Measurements from ENCODE around the gene PIEZO1.
"Not testable (repeated sequence)": the region's sequence is repeated elsewhere in the genome, so short reads cannot be mapped to it uniquely, and the experiment has no call there.

The PIEZO1 gene

DNA sequence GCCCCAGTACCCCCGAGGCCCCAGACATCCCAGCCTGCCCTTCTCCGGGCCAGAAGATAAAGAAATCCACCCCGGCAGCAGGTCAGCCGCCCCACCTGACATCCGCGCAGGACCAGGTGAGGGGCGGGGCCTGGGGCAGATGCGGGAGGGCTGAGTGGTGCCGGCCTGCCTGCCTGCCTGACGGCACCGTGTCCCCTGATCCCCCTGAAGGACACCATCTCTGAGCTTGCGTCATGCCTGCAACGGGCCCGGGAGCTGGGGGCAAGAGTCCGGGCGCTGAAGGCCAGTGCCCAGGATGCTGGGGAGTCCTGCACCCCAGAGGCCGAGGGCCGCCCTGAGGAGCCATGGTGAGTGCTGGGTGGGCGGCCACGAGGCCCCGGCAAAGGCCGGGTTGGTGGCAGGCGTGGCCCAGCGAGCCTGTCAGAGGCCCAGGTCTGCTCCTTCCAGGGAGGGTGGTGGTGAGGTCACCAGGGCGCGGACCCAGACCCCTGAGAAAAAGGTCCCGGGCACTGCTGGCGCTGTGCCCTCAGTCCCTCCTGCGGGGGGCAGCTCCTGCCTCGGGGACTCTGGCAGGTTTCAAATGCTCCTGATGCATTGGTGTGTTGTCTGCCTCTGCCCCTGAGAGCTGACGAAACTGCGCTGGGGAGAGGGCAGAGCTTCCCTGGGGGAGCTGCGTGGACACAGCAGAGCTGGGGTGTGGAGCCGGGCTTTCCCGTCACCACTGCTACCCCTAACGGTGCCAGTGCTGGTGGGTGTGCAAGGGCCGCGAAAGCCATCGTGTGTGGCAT, 19.7 kb upstream of the PIEZO1 start:
- no peak for DNase-seq (ENCODE audit: low read depth in 3 of 3, low spot score in 1 of 3)

DNA sequence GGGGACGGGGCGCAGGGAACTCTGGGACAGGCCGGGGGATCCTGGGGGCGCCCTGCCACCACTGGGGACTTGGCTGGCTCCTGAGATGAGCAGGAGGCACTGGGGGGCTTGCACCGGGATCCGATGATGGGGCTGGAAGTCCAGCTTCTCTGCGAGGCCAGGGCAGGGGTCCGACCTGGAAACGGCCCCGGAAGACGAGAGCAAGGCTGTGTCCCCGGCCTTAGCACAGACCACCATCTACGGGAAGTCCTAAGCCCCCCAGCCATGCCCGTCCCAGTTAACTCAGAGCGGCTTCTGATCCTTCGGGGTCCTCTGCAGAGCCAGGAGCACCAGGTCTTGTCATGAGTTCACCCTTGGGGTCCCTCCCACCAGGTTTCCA, 19.1 kb upstream of the PIEZO1 start:
- DNase-seq (ENCODE audit: low read depth in 3 of 3, low spot score in 1 of 3) = no peak

DNA sequence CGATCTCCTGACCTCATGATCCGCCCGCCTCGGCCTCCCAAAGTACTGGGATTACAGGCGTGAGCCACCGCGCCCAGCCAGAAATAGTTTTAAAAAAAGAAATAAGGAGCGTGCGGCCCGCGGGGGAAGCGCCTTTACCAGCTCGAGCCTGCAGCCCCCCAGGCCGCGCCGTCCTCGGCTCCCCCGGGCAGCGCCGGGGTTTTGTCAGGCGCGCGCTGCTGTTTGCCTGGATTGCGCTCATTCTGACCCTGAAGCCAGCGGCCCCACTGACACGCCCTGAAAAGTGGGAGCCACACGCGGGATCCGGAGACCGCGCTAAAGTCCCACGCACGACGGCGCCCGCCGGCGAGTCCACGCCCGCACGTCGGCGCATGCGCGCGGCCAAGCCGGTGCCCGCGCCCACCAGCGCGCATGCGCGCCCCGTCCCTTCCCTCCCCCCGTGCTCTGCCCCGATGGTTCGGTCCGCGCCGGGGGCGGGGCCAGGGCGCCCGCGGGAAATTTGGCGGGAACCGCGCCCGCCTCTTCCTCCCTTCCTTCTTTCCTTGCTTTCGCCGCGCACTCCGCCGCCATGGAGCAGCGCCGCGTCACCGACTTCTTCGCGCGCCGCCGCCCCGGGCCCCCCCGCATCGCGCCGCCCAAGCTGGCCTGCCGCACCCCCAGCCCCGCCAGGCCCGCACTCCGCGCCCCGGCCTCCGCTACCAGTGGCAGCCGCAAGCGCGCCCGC, 18.4 kb upstream of the PIEZO1 start, which contains the start of gene CDT1:
Gene CDT1, plus strand, starts transcription at position 526 of the 724 bp plus-strand sequence. Its CDS starts 43 bp downstream, at position 569.
- DNase-seq (ENCODE audit: low read depth in 3 of 3, low spot score in 1 of 3) = peak; percentile 55 to 85 (median 80)

DNA sequence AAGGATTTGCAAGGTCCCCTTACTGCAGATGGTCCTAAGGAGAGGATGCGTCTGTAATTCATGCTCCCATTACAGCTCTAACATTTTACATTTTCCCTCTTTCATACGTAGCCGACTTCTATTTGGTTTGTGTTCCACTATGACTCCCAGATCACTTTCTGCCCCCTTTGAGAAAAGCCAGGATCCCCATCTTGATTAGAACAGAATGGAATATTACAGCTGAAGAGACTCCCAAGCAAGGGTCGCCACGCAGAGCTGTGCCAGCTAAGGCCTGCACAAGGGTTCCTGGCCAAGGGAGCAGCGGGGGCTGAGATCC, 15.2 kb upstream of the PIEZO1 start:
- no peak for DNase-seq (ENCODE audit: low read depth in 3 of 3, low spot score in 1 of 3)

DNA sequence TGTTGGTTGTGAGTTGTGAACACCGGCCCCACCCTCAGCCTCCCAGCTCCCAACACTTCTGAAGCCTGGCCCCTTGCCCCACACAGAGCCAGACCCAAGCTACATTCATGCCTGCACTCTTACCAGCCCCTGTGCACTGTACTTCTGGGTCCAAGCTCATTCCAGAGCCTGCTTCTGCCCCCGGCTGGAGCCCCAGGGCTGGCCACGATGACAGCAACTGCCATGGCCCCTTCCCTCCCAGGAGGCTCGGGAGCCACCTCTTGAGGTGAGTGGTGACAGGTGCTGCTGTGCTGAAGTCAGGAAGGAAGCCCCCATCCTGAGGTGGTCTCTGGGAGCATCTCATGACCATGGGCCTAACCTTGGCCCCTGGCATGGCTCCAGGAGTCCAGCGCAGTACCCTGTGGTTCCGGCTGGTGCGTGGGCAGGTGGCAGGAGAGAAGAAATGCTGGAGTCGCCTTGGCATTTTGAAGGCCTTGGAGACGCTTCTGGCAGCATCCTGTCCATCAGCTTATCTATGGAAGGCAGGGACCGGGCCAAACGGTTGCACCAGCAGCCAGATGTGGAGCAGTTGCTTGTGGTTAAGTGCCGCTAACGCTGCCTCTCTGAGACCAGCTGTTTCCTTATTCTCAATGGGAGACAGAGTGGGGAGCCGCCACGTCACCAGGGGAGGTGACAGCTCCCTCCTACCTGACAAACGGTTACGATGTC, 14.7 kb upstream of the PIEZO1 start:
- no peak for DNase-seq (ENCODE audit: low read depth in 3 of 3, low spot score in 1 of 3)

DNA sequence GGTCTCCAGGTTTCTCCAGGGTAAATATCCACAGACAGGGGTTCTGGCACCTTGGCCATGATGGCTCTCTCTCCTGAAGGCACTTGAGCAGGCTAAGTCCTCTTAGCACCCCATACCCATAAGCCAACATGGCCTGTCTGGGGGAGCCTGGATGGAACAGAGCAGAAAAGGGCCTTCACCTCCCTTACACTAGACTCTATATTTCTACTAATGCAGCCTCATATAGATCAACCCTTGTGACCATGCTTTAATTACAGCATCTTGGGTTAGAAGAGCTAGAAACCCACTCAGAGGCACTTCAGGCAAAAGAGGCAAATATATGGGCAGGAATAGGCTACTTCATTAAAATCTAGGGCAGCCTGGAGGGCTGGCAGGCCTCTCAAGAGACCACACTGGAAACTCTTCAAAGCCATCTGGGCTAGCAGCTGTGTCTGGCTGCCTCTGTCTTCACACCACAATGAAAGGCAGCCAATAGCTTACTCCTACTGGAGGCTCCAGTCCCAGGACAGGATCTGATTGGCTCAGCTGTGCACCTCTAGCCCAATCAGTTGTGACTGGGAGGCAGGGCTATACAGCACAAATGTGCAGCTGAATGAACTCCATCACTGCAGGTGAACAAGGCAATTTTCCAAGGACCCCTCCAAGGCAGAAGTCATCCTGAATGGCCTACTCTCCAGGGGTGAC, 13.9 kb upstream of the PIEZO1 start:
- no peak for DNase-seq (ENCODE audit: low read depth in 3 of 3, low spot score in 1 of 3)

DNA sequence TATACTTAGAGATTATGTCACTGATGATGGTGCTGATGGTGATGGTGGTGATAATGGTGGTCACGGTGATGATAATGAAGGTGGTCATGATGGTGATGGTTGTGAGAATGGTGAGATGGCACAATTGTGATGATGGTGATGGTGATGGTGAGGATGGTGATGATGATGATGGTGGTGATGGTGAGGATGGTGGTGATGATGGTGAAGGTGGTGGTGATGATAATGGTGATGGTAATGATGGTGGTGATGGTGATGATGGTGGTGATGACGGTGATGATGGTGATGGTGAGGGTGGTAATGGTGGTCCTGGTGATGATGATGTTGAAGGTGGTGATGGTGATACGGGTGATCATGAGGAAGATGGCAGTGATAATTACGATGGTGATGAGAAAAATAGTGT, 13.1 kb upstream of the PIEZO1 start:
- no peak for DNase-seq (ENCODE audit: low read depth in 3 of 3, low spot score in 1 of 3)

DNA sequence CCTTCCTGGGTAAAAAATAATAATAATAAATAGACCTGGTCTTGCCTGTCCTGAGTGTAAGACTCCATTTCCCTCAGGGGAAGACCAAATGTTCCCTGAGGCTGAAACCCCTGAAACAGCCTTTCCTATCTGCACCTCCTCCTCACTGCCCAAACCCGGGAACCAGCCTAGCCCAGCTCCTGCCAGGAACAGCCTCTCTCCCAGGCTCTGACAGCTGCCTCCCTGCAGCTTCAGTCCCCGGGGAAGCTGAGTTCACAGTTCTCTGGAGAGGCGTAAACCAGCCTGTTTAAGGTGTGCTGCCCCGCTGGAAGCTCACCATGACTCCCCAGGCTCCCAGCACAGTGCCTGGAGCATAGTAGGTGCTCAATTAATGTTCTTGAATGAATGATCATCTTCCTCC, 11.3 kb upstream of the PIEZO1 start:
- no peak for DNase-seq (ENCODE audit: low read depth in 3 of 3, low spot score in 1 of 3)

DNA sequence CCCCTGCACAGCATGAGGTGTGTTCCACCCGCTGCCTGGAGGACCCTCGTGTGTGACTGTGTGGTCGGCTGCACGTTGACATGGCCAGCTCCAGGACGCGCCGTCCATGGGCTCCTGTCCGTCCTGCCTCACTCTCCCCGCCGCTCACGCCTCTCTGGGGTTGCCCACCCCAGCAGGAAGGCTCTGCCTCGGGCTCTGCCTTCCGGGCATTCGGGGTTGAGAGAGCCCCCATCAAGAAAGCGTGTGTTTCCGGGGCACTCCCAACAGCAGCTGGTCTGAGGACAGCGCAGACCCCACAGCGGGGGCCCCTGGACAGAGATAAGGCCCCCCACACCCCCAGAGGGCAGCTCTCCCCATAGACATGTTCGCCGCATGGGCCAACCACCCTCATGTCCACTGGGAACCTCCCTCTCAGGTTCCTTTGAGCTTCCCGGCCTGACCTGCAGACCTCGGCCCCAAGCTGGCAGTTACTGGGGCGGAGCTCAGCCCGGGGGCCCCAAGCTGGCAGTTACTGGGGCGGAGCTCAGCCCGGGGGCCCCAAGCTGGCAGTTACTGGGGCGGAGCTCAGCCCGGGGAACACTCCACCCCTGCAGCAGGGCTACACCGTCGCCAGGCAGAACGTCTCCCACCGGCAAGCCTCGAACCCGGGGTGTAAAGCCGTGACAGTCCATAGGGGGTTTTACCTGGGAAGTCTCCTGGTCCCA, 8.4 kb upstream of the PIEZO1 start:
- no peak for DNase-seq (ENCODE audit: low read depth in 3 of 3, low spot score in 1 of 3)

DNA sequence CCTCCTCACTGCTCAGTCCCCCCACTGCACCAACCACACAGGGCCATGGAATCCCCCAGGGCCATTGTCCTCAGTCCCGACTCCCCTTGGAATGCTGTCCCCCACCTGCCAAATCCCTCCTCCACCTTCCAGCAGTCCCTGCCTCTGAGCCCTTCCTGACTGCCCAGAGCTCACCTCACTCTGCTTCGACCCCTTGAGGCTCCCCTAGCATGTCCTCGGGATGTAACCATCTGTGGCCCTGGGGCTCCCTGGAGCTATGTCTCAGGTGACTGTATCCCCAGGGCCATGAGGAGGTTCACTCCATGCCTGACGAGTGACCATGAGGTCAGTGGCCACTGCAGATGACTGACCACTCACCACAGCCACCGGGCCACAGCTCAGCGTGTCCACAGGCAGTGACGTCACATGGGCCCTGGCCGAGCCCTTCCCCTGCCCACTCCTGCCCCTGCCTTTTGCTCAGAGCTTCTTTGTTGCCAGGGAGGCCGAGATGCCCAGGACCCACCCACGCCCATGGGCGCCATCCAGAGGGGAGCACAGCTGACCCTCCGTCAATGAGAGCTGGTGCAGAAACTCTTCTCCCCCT, 7.7 kb upstream of the PIEZO1 start:
- DNase-seq (ENCODE audit: low read depth in 3 of 3, low spot score in 1 of 3) = no peak

DNA sequence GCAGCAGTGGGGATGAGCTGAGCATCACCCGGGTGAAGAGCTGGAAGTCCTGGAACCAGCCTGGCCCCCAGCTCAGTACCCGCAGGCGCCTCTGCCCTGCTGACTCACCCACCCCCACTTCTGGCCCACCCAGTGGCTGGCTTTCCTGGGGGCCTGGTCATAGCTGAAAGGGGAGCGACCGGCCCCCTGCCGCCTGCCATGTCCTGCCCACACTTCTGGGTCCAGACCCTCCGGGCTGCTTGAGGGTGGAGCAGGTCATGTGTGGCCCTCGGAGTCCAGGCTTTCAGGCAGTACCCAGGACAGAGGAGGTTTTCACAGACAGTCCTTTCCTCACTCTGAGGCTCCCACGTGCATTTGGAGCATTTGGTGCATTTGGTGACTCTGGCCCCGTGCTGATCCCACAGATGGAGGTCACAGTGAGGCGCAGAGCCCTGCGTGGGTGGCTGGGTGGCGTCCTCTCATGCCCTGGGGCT, 7.1 kb upstream of the PIEZO1 start:
- DNase-seq (ENCODE audit: low read depth in 3 of 3, low spot score in 1 of 3) = no peak

DNA sequence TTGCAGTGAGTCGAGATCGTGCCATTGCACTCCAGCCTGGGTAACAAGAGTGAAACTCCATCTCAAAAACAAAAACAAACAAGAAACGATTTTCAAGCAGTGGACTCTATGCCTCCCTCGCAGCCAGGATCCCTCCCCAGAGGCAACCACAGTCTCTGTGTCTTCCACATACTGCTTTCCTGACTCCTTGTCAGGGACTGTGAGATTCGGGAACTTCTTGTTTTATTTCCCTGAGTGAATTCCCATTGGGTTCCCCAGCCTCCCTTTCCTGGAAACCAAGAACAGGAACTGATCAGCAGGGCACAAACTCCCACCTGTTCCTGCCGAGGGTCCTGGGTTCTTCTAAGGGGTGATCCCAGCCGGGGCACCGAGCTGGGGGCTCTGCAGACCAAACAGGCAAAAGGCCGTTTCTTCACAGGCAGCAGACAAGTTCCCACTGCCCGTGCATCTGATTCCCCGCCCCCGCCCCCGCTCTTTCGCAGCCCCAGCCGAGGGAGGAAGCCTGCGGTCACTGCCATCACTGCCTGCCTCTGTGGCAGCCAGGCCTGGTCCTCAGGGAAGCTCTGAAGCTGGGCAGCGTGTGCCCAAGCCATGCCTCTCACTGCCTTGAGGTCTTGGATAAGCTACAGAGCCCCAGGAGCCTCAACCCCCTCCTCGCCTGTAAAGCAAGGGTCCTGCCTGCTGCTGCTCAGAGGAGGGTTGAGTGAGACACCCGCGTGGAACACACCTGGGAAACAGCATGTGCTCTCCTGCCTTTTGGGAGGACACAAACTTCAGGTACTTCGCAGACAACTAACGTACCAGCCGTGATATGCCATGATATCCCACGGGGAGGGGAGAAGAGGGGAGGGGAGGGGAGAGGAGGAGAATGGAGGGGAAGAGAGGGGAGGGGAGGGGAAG, 5.5 kb upstream of the PIEZO1 start:
- DNase-seq (ENCODE audit: low read depth in 3 of 3, low spot score in 1 of 3) = no peak

DNA sequence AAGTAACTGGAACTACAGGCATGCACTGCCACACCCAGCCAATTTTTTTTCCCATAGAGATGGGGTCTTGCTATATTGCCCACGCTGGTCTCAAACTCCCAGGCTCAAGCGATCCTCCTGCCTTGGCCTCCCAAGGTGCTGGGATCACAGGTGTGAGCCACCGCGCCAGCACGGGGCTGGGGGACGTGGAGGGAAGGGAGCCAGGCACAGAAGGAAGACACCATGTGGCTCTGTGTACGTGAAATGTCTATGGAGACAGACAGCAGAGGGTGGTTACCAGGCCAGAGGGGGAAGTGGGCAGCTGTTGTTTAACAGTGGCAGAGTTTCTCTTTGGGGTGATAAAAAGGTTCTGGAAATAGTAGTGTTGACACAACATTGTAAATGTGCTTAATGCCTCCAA, 4.6 kb upstream of the PIEZO1 start:
- no peak for DNase-seq (ENCODE audit: low read depth in 3 of 3, low spot score in 1 of 3)

DNA sequence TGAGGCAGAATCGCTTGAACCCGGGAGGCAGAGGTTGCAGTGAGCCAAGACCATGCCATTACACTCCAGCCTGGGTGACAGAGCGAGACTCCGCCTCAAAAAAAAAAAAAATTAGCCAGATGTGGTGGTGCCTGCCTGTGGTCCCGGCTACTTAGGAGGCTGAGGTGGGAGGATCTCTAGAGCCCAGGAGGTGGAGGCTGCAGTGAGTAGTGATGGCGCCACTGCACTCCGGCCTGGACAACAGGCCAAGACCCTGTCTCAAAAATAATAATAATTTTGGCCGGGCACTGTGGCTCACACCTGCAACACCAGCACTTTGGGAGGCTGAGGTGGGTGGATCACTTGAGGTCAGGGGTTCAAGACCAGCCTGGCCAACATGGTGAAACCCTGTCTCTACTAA, 3.7 kb upstream of the PIEZO1 start:
- DNase-seq (ENCODE audit: low read depth in 3 of 3, low spot score in 1 of 3) = not testable (repeated sequence)

DNA sequence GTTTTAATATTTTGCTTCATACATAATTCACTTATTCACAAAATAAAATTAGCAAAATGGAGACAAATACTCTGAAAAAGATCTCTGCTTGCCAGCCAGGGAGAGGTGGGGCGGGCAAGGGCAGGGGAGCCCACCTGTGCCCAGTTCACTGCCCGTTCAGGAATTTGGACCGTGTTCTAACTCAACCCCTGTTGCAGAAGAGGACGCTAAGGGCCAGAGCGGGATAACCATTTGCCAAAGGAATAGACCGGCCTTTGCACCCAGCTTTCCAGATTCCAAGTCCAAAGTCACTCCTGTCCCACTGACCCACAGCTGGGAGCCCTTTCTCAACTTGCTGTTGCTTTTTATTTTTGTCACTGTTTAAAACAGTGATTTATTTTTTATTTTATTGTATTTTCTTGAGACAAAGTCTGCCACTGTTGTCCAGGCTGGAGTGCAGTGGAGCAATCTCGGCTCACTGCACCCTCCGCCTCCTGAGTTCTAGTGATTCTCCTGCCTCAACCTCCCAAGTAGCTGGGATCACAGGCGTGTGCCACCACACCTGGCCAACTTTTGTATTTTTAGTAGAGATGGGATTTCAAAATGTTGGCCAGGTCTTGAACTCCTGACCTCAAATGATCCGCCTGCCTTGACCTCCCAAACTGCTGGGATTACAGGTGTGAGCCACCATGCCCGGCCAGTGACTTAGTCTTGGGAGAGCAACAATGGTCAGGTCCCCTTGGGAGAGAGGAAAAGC, 2.7 kb upstream of the PIEZO1 start:
- DNase-seq (ENCODE audit: low read depth in 3 of 3, low spot score in 1 of 3) = no peak

DNA sequence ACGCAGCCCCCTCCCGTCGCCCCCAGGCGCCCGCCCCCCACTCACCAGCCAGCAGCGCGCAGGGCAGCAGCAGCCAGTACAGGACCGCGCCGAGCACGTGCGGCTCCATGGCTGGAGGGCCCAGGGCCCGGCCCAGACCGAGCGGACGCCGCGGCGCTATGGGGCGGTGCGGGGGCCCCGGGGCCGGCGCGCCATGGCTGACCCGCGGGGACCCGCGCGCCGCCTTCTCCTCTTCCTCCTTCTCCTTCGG, 239 bp downstream of the PIEZO1 start:
- no peak for DNase-seq (ENCODE audit: low read depth in 3 of 3, low spot score in 1 of 3)

DNA sequence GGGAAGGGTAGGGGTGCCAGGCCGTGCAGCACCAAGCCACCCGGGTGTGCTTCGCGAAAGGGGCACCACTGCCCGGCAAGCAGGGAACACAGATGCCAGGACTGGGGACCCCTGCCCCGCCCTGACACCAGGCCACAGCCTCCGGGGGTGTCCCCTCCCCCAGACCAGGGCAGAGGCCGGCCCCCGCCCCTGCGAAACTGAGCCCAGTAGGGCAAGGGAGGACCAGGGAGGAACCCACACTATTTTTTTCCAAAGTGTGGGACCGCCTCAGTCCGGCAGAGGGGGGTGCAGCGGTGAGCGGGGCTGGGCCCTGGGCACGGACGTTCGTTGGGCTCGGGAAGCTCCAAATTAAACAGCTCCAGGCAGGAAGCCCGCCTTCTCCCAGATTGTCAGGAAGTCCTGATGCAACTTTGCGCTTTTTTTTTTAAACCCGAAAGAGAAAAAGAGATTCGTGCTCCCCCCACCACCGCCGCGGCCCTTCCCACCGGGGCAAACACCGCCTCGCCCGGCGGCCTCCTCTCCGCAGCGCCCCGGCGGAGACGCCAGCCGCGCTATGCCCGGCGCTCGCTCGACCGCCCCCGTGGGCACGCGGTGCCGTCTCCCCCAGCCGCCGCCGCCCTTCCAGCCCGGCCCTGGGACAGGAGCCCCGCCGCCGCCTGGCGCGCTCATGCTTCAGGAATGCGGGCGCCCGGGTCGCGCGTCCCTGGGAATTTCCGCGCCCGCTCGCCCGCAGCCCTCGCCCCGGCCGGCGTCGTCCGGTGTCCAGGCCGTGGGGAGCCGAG, 755 bp downstream of the PIEZO1 start:
- no peak for DNase-seq (ENCODE audit: low read depth in 3 of 3, low spot score in 1 of 3)

DNA sequence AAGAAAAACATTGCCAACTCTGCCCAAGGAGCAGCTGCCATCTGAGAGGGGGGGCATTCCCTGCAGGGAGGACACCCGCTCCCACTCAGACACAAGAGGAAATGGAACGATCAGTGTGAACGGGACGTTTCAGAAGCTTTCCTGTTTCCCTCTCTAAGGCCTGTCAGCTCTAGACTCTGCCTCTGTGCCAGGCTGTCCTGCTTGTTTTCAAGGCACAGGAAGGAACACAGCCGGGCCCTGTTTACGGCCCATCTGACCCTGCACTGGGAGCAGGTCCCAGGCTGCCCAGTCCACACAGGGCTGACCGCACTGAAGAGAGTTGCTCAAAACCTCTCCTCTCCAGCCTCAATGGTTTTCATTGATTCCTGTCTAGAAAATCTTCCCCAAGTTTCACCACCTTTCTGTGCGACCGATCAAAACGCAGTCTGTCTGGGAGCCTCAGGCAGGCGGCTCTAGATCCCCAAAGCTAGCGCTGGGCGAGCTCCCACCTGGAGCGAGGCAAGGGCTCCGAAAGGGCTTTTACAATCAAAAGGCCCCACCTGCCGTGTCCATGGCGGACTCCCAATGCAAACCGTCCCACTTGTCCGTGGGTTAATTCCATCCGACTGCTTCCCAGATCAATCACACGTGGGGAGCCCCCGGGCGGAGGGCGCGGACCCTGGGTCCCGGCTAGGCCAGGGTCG, 1.5 kb downstream of the PIEZO1 start:
- DNase-seq (ENCODE audit: low read depth in 3 of 3, low spot score in 1 of 3) = no peak
